NCI-H1436 (cell line): Measurements from ENCODE around the gene APOH.

Experiments
- DNase-seq: peaks from one replicate; lab custom pipeline; 2025; lab: John Stamatoyannopoulos, UW

Gene APOH

DNA sequence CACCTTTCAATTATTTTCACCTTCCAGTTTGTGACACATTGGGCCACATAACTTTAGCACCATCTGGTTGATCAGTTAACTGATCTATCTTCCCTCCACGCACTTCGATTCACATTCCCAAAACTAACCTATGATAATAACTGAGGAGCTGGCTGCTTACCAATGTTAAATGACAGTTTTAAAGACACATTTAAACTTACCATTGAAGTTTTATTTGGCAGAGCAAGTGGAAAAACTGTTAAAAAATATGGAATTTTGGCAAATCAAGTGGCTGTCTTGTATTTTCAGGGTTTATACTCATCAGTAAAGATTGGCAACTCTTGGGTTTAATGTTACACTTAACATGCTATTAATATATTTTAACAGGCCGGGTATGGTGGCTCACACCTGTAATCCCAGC, 5.4 kb upstream of the APOH start:
- no peak for DNase-seq

DNA sequence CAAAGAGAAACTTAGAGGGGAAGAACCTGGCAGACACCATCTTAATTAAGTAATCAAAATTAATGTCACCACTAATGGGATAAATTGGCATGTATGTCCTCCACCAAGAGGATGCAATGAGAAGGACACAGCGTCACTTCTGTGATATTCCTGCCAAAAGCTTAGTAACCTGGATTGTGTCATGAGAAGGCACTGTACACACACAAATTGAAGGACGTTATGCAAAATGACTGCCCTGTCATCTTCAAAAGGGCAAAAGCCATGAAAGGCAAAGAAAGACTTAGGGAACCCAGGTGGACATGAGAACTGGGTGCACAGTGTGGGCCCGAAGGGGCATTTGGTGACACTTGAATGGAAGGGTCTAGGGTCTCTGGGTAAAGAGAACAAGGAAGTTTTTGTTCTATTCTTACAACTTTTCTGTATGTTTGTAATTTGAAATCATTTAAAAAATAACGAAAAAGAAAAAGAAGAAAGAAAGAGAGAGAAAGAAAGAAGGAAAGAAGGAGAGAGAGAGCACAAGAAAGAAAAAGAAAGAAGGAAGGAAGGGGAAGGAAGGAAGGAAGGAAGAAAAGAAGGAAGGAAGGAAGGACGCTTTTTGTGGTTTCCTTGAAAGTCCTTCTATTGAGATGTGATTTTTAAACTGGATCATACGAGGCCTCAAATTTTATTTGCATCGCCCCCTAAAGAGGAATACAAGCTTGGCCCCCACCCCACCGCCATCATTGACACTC, 4.0 kb upstream of the APOH start:
- DNase-seq = no peak

GRCh38 chr17:66230922-66231591, 1.8 kb upstream of the APOH start:
- no peak for DNase-seq

DNA sequence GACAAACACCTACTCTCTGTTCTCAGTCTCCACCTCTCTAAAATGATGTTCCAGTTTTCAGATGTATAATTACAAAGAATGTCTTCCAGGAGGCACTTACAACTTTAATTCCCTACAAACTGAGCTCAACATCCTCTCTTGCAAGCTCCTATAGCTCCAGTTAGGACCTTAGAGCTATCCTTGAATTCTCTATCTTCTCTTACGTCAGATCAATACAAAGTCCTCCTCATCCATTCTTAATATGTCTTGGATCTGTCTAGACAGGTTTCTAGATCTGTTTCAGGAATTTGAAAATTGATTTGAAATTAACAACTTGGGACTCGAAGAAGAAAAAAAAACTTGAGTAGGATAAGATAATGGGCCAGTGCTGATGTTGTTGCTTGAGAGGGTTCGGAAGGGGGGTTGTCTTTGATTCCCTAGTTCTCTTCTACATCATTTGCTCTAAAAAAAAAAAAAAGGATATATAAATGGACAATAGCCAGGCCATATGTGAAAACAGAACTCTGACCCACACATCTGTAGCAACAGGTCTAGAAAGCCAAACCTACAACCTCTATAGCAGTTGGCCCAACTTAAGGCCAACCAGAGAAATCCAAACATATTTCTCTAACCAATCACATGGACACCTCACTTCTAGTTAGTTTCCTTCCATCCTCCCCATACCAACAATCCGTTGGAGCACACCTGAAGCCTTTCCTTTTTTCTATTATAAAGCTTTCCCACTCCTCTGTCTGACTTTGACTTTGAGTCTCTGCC, 746 bp upstream of the APOH start:
- no peak for DNase-seq

GRCh38 chr17:66227212-66228045, 1.8 kb downstream of the APOH start:
- no peak for DNase-seq

GRCh38 chr17:66222798-66223350, 6.3 kb downstream of the APOH start:
- no peak for DNase-seq

GRCh38 chr17:66221755-66222530, 7.3 kb downstream of the APOH start:
- no peak for DNase-seq

DNA sequence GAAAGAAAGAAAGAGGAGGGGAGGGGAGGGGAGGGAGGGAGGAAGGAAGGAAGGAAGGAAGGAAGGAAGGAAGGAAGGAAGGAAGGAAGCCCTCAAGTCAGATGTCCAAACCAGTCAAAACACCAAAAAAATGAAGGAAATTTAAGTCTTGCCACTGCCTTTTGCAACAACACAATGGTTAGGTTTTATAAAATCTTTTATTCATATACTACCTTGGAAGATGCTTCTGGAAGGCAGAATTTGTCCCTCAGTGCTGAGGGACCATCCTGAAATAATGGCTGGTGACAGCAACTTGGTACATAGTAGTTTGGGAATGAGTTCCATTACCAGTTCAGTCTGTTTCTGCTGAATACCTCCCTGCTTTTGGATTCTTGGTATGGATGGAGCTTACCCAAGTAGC, 7.9 kb downstream of the APOH start:
- no peak for DNase-seq

DNA sequence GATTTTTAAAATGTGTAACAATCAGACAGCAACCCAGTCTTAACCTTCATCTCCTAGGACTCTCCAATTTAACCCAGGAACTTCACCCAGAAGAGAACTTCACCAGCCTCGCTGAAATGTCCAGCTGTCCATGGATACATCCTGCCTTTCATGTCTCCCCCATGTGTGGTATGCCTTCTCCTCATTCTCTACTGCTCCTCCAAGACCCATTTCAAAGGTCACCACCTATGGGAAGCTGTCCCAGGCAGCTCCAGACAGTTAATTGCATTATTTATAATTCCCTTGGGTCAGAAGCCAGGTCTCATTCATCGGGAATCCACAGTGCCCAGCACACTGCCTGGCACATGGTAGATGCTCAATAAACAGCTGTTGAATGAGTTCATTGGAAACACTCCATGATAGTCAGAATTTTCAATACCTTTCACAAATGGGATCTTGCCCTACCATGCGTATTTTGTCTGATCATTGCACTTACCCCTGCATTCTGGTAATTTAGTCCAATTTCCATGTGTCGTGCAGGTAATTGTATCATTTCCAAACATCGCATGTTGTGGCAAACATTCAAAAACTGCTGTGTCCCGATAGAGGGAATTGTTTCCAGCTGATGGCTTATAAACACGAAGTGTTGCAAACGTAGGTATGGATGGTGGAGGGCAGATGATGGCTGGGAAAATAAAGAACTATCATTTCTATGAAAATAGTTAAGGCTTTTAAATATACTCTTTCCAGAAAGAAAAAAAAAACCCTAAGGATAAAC, 9.0 kb downstream of the APOH start:
- no peak for DNase-seq

DNA sequence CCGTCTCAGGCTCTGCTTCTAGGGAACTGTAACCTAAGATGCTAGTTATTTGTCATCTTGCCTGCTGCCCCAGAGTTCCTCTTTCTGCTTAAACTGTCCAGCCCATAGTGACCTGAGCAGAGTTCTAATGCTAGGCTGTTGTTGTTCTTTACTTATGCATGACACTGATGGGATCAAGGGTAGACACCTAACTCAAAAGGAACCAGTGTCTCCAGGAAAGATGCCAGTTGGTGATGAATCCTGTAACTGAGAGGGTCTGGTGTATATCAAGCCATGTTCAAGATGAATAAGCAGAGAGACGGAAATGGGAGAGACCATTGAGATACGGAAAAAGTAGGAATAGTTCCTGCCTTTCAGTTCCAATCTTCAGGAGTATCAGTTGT, 13.7 kb downstream of the APOH start:
- no peak for DNase-seq

- DNase-seq = peak; percentile 55
These were observed 14.2 kb downstream of the APOH start for GRCh38 chr17:66214884-66215528.

DNA sequence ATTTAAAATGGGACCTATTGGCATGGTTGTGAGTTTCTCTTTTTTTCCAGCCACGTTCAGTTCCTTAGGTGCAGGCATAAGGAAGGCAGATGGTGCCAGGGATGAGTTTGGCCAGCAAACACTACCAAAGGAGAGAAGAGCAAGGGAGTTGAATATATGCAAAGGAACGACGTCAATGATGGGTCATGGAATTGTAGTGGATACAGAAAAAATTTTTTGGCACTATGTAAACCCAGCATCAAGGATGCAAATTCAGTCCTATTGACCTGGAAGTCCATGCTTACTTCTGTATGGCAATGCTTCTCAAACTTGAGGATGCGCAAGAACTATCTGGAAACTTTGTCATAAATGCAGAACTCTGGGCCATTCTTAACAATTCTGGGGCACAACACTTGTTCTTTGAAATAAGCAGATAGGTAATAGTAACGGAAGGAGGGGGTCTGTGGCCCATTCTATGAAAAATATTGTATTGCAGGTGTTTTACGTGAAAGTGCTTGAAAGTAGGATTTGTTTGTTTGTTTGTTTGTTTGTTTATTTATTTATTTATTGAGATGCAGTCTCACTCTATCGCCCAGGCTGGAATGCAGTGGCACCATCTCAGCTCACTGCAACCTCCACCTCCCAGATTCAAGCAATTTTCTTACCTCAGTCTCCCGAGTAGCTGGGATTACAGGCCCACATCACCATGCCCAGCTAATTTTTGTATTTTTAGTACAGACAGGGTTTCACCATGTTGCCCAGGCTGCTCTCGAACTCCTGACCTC, 18.0 kb downstream of the APOH start:
- DNase-seq = no peak

GRCh38 chr17:66210208-66210574, 19.0 kb downstream of the APOH start:
- no peak for DNase-seq

DNA sequence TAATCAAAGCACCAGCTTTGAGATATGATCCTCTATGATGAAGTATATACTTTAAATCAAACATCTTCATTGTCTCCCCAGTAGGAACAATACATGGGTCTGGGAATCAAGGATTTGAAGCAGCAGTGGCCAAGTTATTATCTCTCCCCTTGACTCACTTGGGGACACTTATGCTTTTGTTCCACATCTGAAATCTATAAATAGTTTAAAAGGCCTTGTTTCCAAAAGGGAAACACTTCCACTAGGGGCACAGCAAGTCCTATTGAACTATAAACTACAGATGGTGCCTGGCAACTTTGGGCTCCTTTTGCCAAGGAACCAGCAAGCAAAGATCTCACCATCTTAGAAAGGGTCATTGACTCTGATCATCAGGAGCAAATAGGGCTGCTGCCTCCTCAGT, 21.3 kb downstream of the APOH start:
- no peak for DNase-seq

GRCh38 chr17:66203274-66204015, 25.8 kb downstream of the APOH start:
- DNase-seq = no peak

GRCh38 chr17:66200685-66201092, 28.5 kb downstream of the APOH start:
- DNase-seq = peak; percentile 76

GRCh38 chr17:66198242-66198641, 31.0 kb downstream of the APOH start:
- no peak for DNase-seq

GRCh38 chr17:66192378-66192687, 36.9 kb downstream of the APOH start:
- no peak for DNase-seq
